ENCODE data around the gene PPP6R1. TPM values are rescaled to one million over a fixed set of nuclear protein-coding genes. Genes with fewer than 3 reads are reported as not detected.

Gene PPP6R1
- total RNA-seq, 1 experiment from 2014 or later = 51.7 TPM

- Histone ChIP-seq H3K27me3 (ENCODE audit: control insufficient read depth, insufficient read depth, low read length) (no peaks in the 10 kb centered on the region), H3K4me3 (ENCODE audit: insufficient read depth, low read depth, low read length) (no peak overlapping the region), H3K36me3 (replicated peaks; ENCODE audit: control insufficient read depth, insufficient read depth, low read length) (no peaks in the 10 kb centered on the region)
- no peak for DNase-seq
Observed at GRCh38 chr19:55273978-55274707, 15.3 kb upstream of the PPP6R1 start.

DNA sequence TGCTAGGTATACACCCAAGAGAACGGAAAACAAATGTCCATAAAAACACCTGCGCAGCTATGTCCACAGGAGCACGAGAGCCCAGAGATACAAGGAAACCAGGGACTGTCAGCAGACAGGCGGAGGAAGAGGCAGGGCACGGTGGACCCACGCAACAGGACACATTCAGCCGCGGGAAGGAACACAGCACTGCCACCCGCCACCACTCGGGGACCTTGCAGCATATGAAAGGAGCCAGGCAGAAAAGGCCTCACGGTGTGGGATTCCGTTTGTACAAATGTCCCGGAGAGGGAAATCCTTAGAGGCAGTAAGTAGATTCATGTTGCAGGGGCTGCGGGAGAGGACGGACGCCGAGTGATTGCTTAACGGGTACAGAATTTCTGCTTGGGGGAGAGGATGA lies 13.3 kb upstream of the PPP6R1 start:
- Histone ChIP-seq H3K36me3 (replicated peaks; ENCODE audit: control insufficient read depth, insufficient read depth, low read length) (no peaks in the 10 kb centered on the region), H3K4me3 (ENCODE audit: insufficient read depth, low read depth, low read length) (no peak overlapping the region), H3K27me3 (ENCODE audit: control insufficient read depth, insufficient read depth, low read length) (no peaks in the 10 kb centered on the region)
- peak; percentile 55 for DNase-seq

GRCh38 chr19:55270172-55270942 lies 11.5 kb upstream of the PPP6R1 start:
- no peaks in the 10 kb centered on the region for H3K36me3 ChIP-seq (replicated peaks; ENCODE audit: control insufficient read depth, insufficient read depth, low read length)
- no peak for DNase-seq
- no peaks in the 10 kb centered on the region for H3K27me3 ChIP-seq (ENCODE audit: control insufficient read depth, insufficient read depth, low read length)
- no peak overlapping the region for H3K4me3 ChIP-seq (ENCODE audit: insufficient read depth, low read depth, low read length)

DNA sequence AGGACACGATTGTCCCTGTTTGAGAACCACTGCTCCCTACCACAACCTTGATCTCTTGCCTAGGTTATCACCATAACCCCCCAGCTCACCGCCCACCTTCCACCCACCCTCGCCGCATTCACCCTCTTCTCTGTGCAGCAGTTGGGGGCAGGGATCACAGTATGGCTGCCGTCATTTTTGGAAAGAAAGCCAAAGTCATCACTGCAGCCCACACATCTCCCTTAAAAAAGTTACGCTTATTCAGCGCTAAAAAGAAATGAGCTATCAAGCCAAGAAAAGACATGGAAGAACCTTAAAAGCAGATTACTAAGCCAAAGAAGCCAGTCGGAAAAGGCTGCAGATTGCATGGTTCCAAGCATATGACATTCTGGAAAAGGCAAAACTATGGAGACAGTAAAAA lies 10.5 kb upstream of the PPP6R1 start:
- Histone ChIP-seq H3K36me3 (replicated peaks; ENCODE audit: control insufficient read depth, insufficient read depth, low read length) (no peaks in the 10 kb centered on the region), H3K4me3 (ENCODE audit: insufficient read depth, low read depth, low read length) (no peak overlapping the region), H3K27me3 (ENCODE audit: control insufficient read depth, insufficient read depth, low read length) (no peaks in the 10 kb centered on the region)
- no peak for DNase-seq

DNA sequence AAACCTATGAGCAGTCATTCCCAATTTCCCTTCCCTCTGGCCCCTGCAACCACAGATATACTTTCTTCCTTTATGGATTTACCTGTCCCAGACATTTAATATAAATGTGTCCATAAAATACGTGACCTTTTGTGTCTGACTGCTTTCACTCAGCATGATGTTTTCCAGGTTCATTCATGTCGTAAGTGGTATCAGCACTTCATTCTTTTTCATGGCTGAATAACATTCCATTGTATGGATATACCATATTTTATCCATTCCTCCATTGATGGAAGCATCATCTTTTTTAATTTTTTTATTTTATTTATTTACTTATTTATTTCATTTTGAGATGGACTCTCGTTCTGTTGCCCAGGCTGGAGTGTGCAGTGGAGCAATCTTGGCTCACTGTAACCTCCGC lies 8.0 kb upstream of the PPP6R1 start:
- H3K4me3 ChIP-seq (ENCODE audit: insufficient read depth, low read depth, low read length) = no peak overlapping the region
- no peak for DNase-seq

GRCh38 chr19:55266404-55266803 lies 7.6 kb upstream of the PPP6R1 start:
- Histone ChIP-seq H3K27me3 (ENCODE audit: control insufficient read depth, insufficient read depth, low read length) (no peaks in the 10 kb centered on the region), H3K4me3 (ENCODE audit: insufficient read depth, low read depth, low read length) (no peak overlapping the region), H3K36me3 (replicated peaks; ENCODE audit: control insufficient read depth, insufficient read depth, low read length) (no peaks in the 10 kb centered on the region)
- no peak for DNase-seq

More for the DNA sequence above, 8.0 kb upstream of the PPP6R1 start:
- Histone ChIP-seq H3K36me3 (replicated peaks; ENCODE audit: control insufficient read depth, insufficient read depth, low read length) (no peaks in the 10 kb centered on the region), H3K27me3 (ENCODE audit: control insufficient read depth, insufficient read depth, low read length) (no peaks in the 10 kb centered on the region)

- no peak overlapping the region for H3K4me3 ChIP-seq (ENCODE audit: insufficient read depth, low read depth, low read length)
- DNase-seq = no peak
- H3K27me3 ChIP-seq (ENCODE audit: control insufficient read depth, insufficient read depth, low read length) = no peaks in the 10 kb centered on the region
- H3K36me3 ChIP-seq (replicated peaks; ENCODE audit: control insufficient read depth, insufficient read depth, low read length) = no peaks in the 10 kb centered on the region
Observed at GRCh38 chr19:55265723-55266386, 7.0 kb upstream of the PPP6R1 start.

- no peak overlapping the region for H3K4me3 ChIP-seq (ENCODE audit: insufficient read depth, low read depth, low read length)
- no peak for DNase-seq
- no peaks in the 10 kb centered on the region for H3K36me3 ChIP-seq (replicated peaks; ENCODE audit: control insufficient read depth, insufficient read depth, low read length)
- H3K27me3 ChIP-seq (ENCODE audit: control insufficient read depth, insufficient read depth, low read length) = no peaks in the 10 kb centered on the region
Observed at GRCh38 chr19:55265173-55265572, 6.4 kb upstream of the PPP6R1 start.

DNA sequence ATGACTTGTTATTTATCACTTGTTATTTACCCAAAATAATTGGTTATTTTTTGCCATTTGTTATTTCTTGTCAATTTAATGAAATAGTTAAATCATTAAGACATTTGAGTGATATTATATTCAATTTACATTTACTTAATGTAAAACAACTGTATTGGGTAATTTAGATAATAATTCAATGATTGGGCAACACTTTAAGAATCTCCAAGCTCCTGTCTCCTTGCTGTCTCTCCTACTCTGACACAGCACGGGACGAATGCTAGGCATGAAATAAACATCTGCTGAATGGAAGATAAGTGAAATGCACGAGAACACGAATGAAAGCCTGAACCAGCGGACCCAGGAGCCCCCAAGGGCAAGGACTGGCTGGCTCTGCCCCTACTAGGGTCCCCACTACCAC lies 5.7 kb upstream of the PPP6R1 start:
- Histone ChIP-seq H3K4me3 (ENCODE audit: insufficient read depth, low read depth, low read length) (no peak overlapping the region), H3K27me3 (ENCODE audit: control insufficient read depth, insufficient read depth, low read length) (no peaks in the 10 kb centered on the region), H3K36me3 (replicated peaks; ENCODE audit: control insufficient read depth, insufficient read depth, low read length) (no peaks in the 10 kb centered on the region)
- no peak for DNase-seq

DNA sequence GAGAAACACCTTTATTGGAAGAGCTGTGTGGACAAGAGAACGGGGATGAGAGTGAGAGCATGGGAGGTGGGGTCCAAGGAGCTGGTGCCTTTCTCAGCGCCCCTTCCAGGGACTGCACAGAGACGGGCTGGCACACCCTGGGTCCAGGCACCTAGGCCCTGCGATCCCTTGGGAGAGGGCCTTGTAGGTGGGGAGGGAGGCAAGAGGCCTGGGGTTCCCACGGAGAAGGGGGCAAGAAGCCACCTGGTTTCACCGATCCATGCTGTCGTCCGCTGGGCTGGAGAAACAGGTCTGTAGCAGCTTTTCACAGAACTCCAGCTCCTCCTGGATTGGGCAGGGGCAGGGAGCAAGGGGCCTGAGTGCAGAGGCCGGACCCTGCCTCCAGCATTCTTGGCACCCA lies 3.5 kb upstream of the PPP6R1 start:
- Histone ChIP-seq H3K4me3 (ENCODE audit: insufficient read depth, low read depth, low read length) (no peak overlapping the region), H3K36me3 (replicated peaks; ENCODE audit: control insufficient read depth, insufficient read depth, low read length) (no peaks in the 10 kb centered on the region; the same call in 1 of the 2 replicates), H3K27me3 (ENCODE audit: control insufficient read depth, insufficient read depth, low read length) (no peaks in the 10 kb centered on the region)
- DNase-seq = no peak

GRCh38 chr19:55261671-55262126 lies 2.9 kb upstream of the PPP6R1 start:
- no peaks in the 10 kb centered on the region for H3K27me3 ChIP-seq (ENCODE audit: control insufficient read depth, insufficient read depth, low read length)
- peak; percentile 77 for DNase-seq
- no peak overlapping the region; the same call in 1 of the 2 replicates for H3K4me3 ChIP-seq (ENCODE audit: insufficient read depth, low read depth, low read length)
- no peaks in the 10 kb centered on the region; the same call in 1 of the 2 replicates for H3K36me3 ChIP-seq (replicated peaks; ENCODE audit: control insufficient read depth, insufficient read depth, low read length)

DNA sequence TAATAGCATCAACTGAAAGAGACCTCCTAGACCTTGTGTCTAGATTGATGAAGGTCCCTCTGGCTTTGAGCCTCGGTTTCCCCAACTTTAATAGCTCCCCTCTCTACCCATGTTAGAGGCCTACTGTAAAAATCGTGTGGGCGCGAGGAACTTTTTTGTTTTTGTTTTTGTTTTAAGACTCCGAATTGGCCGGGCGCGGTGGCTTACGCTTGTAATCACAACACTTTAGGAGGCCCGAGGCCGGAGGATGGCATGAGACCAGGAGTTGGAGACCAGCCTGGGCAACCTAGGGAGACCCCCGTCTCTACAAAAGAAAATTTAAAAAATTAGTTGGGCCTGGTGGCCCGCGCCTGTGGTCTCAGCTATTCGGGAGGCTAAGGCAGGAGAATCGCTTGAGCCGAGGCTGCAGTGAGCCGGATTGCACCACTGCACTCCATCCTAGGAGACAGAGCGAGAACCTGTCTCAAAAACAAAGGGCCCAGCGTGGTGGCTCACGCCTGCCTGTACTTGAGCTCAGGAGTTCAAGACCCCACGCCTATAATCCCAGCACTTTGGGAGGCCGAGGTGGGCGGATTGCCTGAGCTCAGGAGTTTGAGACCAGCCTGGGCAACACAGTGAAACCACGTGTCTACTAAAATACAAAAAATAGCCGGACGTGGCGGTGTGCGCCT lies 858 bp upstream of the PPP6R1 start:
- no peaks in the 10 kb centered on the region for H3K27me3 ChIP-seq (ENCODE audit: control insufficient read depth, insufficient read depth, low read length)
- no peaks in the 10 kb centered on the region; the same call in 1 of the 2 replicates for H3K36me3 ChIP-seq (replicated peaks; ENCODE audit: control insufficient read depth, insufficient read depth, low read length)
- no peak for DNase-seq
- H3K4me3 ChIP-seq (ENCODE audit: insufficient read depth, low read depth, low read length) = peak overlapping the region; percentile 99

GRCh38 chr19:55258476-55258827 lies 365 bp downstream of the PPP6R1 start:
- H3K4me3 ChIP-seq (ENCODE audit: insufficient read depth, low read depth, low read length) = peak overlapping the region; percentile 99
- peak; percentile 86 for DNase-seq

More at GRCh38 chr19:55258476-55258827, 365 bp downstream of the PPP6R1 start:
- Histone ChIP-seq H3K27me3 (ENCODE audit: control insufficient read depth, insufficient read depth, low read length) (no peaks in the 10 kb centered on the region), H3K36me3 (replicated peaks; ENCODE audit: control insufficient read depth, insufficient read depth, low read length) (no peaks in the 10 kb centered on the region; the same call in 1 of the 2 replicates)

All from H7 (cell line).